ENCODE data around the gene VMP1. TPM values are rescaled to one million over a fixed set of nuclear protein-coding genes. Genes with fewer than 3 reads are reported as not detected.
A peak's percentile ranks its signal among the peaks of the same experiment; 100 is the strongest.

Gene VMP1
- polyA plus RNA-seq, 2 of the 4 experiments (the other 2 are of a cell fraction), result 395 to 726 TPM

GRCh38 chr17:59757043-59757442, 49.6 kb downstream of the VMP1 start:
- Histone ChIP-seq H3K27ac (peak overlapping the region; percentile 95 to 98), H3K9me3 (peaks cover 27% of the 10 kb centered on the region), H3K4me2 (peak overlapping the region; percentile 68), H3K4me1 (peaks cover 68% of the 10 kb centered on the region), H3K4me3 (no peak overlapping the region)
- ChIA-PET CTCF (interaction anchor here (0.8 to 0.9 kb wide), 3 partner anchors 29 to 91 kb away, joined by 3 to 4 read pairs (median 3); no protein-coding TSS in a partner anchor), POLR2A (interaction anchor here (0.6 to 1.4 kb wide), 6 partner anchors 29 to 87 kb away, joined by 3 to 20 read pairs (median 7); no protein-coding TSS in a partner anchor)
- ATAC-seq, result no peak
- FAIRE-seq, result no peak
- TF ChIP-seq TP53 (CRISPR knock-in tag; IDR thresholded peaks at IDR 0.05) (0 out of 2 replicates have a peak, but pooled peaks have one; percentile 26), NR3C1 (IDR thresholded peaks at IDR 0.05) (no peak), RARB (CRISPR knock-in tag; IDR thresholded peaks at IDR 0.05) (peak; percentile 67), FOXS1 (CRISPR knock-in tag; IDR thresholded peaks at IDR 0.05) (peak; percentile 45; the same call in 1 of the 2 replicates), CBX8 (IDR thresholded peaks at IDR 0.05) (no peak), FOSB (CRISPR knock-in tag; IDR thresholded peaks at IDR 0.05) (peak; percentile 88)
- DNase-seq (ENCODE audit: low read depth in 1 of 2, low spot score in 1 of 2), result no peak

DNA sequence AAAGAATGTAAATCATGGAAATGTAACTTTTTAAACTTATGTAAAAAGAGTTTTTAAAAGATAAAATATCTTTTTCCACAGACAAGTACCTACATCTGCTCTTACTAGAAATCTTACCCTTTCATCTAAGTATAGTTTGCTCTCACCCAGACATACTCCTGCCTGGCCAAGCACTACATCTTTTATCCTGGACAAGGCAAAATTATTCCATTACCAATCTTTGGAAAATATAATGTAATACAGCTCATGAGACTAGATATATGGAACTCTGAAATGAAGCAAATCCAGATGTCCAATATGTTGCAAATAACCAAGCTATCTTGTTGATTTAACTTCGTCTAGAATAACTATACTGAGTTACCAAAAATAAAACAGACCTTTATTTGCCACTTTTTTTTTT, 50.0 kb downstream of the VMP1 start:
- ATAC-seq (no peak), FAIRE-seq (no peak), DNase-seq (ENCODE audit: low read depth in 1 of 2, low spot score in 1 of 2) (peak in 1 of 2 experiments; percentile 46)
- TF ChIP-seq, protein P1, sequence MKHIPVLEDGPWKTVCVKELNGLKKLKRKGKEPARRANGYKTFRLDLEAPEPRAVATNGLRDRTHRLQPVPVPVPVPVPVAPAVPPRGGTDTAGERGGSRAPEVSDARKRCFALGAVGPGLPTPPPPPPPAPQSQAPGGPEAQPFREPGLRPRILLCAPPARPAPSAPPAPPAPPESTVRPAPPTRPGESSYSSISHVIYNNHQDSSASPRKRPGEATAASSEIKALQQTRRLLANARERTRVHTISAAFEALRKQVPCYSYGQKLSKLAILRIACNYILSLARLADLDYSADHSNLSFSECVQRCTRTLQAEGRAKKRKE (CRISPR knock-in tag; IDR thresholded peaks at IDR 0.05; ENCODE audit: low read depth), result peak; percentile 57; the same call in 1 of the 2 replicates
- no peak; the same call in 1 of the 2 replicates for TF ChIP-seq FOXS1 (CRISPR knock-in tag; IDR thresholded peaks at IDR 0.05)
- TF ChIP-seq HOXB5 (CRISPR knock-in tag; IDR thresholded peaks at IDR 0.05), result 0 out of 2 replicates have a peak, but pooled peaks have one; percentile 14
- no peak for TF ChIP-seq ESRRA (IDR thresholded peaks at IDR 0.05; ENCODE audit: borderline replicate concordance, low read length)
- no peak for TF ChIP-seq CEBPB (IDR thresholded peaks at IDR 0.05)
- no peak for TF ChIP-seq EHMT2 (IDR thresholded peaks at IDR 0.05; ENCODE audit: low read depth)
- TF ChIP-seq, protein P2, sequence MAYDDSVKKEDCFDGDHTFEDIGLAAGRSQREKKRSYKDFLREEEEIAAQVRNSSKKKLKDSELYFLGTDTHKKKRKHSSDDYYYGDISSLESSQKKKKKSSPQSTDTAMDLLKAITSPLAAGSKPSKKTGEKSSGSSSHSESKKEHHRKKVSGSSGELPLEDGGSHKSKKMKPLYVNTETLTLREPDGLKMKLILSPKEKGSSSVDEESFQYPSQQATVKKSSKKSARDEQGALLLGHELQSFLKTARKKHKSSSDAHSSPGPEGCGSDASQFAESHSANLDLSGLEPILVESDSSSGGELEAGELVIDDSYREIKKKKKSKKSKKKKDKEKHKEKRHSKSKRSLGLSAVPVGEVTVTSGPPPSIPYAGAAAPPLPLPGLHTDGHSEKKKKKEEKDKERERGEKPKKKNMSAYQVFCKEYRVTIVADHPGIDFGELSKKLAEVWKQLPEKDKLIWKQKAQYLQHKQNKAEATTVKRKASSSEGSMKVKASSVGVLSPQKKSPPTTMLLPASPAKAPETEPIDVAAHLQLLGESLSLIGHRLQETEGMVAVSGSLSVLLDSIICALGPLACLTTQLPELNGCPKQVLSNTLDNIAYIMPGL (CRISPR knock-in tag; IDR thresholded peaks at IDR 0.05; ENCODE audit: borderline replicate concordance), result 0 out of 2 replicates have a peak, but pooled peaks have one; percentile 13
- TF ChIP-seq GATA3 (IDR thresholded peaks at IDR 0.05; ENCODE audit: borderline replicate concordance), result no peak
- no peak for TF ChIP-seq POLR2AphosphoS2 (conservative IDR thresholded peaks at IDR 0.05; ENCODE audit: low read length)
- TF ChIP-seq RARB (CRISPR knock-in tag; IDR thresholded peaks at IDR 0.05), result no peak; the same call in 1 of the 2 replicates
- no peak; the same call in 1 of the 2 replicates for TF ChIP-seq FOSB (CRISPR knock-in tag; IDR thresholded peaks at IDR 0.05)
- peak; percentile 59; the same call in 1 of the 2 replicates for TF ChIP-seq TFCP2L1 (CRISPR knock-in tag; IDR thresholded peaks at IDR 0.05)
- TF ChIP-seq HOXB13 (CRISPR knock-in tag; IDR thresholded peaks at IDR 0.05; ENCODE audit: low read depth), result no peak
- TF ChIP-seq E2F6 (IDR thresholded peaks at IDR 0.05; ENCODE audit: borderline replicate concordance, low read depth), result no peak
- TF ChIP-seq EP300 (IDR thresholded peaks at IDR 0.05), result no peak
- 6% methylated on average over 1 of the region's 1 CpG for WGBS (ENCODE audit: missing lambda C conversion rate)
- CTCF ChIA-PET, result interaction anchor here (0.6 to 0.9 kb wide), 4 partner anchors 28 to 91 kb away, joined by 3 to 4 read pairs (median 3); no protein-coding TSS in a partner anchor
- peak overlapping the region; percentile 68 for H3K4me2 ChIP-seq
- H3K4me1 ChIP-seq, result peaks cover 68% of the 10 kb centered on the region
- no peak overlapping the region for H3K4me3 ChIP-seq
- H3K9me3 ChIP-seq, result peaks cover 27% of the 10 kb centered on the region
- POLR2A ChIA-PET, result interaction anchor here (0.6 to 1.4 kb wide), 6 partner anchors 28 to 86 kb away, joined by 3 to 20 read pairs (median 7); no protein-coding TSS in a partner anchor
- H3K27ac ChIP-seq, result peak overlapping the region; percentile 95 to 98

GRCh38 chr17:59757881-59758385, 50.5 kb downstream of the VMP1 start:
- Histone ChIP-seq H3K27ac (peak overlapping the region; percentile 95 to 98), H3K4me1 (peaks cover 68% of the 10 kb centered on the region), H3K9me3 (peaks cover 27% of the 10 kb centered on the region), H3K4me3 (no peak overlapping the region), H3K4me2 (peak overlapping the region; percentile 68)
- DNase-seq (ENCODE audit: low read depth in 1 of 2, low spot score in 1 of 2) (peak in 1 of 2 experiments; percentile 53), FAIRE-seq (no peak), ATAC-seq (no peak)
- ChIA-PET CTCF (interaction anchor here (0.6 to 1.5 kb wide), 6 partner anchors 28 to 101 kb away, joined by 3 to 4 read pairs (median 3); no protein-coding TSS in a partner anchor), POLR2A (interaction anchor here (0.9 to 1.4 kb wide), 5 partner anchors 29 to 86 kb away, joined by 4 to 20 read pairs (median 9); no protein-coding TSS in a partner anchor)
- 68% methylated on average over 2 of the region's 2 CpGs for WGBS (ENCODE audit: missing lambda C conversion rate)
- no peak for TF ChIP-seq ZC3H11A (IDR thresholded peaks at IDR 0.05)
- no peak for TF ChIP-seq NPAS2 (CRISPR knock-in tag; IDR thresholded peaks at IDR 0.05; ENCODE audit: borderline replicate concordance)
- TF ChIP-seq HOXB13 (CRISPR knock-in tag; IDR thresholded peaks at IDR 0.05; ENCODE audit: low read depth), result peak; percentile 65; the same call in 1 of the 2 replicates
- TF ChIP-seq MYC (IDR thresholded peaks at IDR 0.05; ENCODE audit: borderline replicate concordance, low read length), result no peak
- no peak for TF ChIP-seq ZSCAN20 (CRISPR knock-in tag; IDR thresholded peaks at IDR 0.05)
- no peak for TF ChIP-seq KDM5A (IDR thresholded peaks at IDR 0.05)
- no peak for TF ChIP-seq KDM1A (IDR thresholded peaks at IDR 0.05; ENCODE audit: low read depth)
- TF ChIP-seq HOXA7 (CRISPR knock-in tag; IDR thresholded peaks at IDR 0.05), result 0 out of 2 replicates have a peak, but pooled peaks have one; percentile 54
- TF ChIP-seq RAD21 (conservative IDR thresholded peaks at IDR 0.05 in 1 of 2, IDR thresholded peaks at IDR 0.05 in 1 of 2), result no peak
- no peak for TF ChIP-seq CHD2 (IDR thresholded peaks at IDR 0.05; ENCODE audit: low read length, partially characterized antibody)
- no peak for TF ChIP-seq MAX (IDR thresholded peaks at IDR 0.05)
- no peak for TF ChIP-seq NFE2L2 (conservative IDR thresholded peaks at IDR 0.05; ENCODE audit: low read length)
- TF ChIP-seq RNF2 (IDR thresholded peaks at IDR 0.05; ENCODE audit: borderline replicate concordance, low read depth), result no peak
- TF ChIP-seq HOXB5 (CRISPR knock-in tag; IDR thresholded peaks at IDR 0.05), result peak; percentile 68
- no peak for TF ChIP-seq CEBPB (IDR thresholded peaks at IDR 0.05)
